ENCODE results near the gene MARK3.
A peak's percentile ranks its signal among the peaks of the same experiment; 100 is the strongest.

Gene MARK3

DNA sequence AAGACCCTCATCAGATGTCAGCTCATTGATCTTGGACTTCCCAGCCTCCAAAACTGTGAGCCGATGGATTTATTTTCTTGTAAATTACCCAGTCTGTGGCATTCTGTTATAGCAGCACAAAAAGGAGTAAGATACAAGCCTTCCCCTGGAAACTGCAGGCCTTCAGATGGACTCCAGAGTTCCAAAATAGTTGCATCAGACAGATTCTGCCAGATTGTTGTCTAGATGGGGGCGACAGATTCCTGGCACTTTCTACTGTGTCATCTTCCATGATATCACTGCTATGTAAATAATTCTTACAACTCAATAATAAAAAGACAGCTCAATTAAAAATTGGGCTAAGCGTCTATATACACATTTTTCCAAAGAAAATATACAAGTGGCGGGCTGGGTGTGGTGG is 17.2 kb upstream of the MARK3 start:
- DNase-seq: peak; percentile 60

DNA sequence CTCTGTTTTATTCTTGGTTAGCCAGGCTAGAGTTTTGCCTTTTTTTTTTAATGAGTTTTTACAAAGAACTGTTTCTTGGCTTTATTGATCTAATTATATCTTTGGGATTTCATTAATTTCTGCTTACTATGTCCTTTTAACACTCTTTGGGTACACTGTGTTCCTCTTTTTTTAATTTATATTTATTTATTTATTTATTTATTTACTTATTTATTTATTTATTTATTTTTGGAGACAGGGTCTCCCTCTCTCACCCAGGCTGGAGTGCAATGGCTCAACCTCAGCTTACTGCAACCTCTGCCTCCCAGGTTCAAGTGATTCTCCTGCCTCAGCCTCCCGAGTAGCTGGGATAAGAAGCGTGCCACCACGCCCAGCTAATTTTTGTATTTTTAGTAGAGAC is 15.1 kb upstream of the MARK3 start:
- DNase-seq: no peak

DNA sequence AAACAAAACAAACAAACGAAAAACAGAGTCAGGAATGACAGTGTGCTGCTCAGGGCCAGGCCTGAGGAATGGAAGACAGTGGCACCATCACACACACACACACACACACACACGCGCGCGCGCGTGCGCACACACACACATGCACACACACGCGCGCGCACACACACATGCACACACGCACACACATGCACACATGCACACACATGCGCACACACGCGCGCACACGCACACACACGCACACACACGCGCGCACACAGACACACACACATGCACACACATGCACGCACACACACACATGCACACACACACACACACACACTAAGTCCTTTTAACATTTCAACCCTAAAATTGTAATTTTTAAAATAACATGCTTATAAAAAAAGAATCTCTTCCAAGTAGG is 13.2 kb upstream of the MARK3 start:
- no peak for DNase-seq

DNA sequence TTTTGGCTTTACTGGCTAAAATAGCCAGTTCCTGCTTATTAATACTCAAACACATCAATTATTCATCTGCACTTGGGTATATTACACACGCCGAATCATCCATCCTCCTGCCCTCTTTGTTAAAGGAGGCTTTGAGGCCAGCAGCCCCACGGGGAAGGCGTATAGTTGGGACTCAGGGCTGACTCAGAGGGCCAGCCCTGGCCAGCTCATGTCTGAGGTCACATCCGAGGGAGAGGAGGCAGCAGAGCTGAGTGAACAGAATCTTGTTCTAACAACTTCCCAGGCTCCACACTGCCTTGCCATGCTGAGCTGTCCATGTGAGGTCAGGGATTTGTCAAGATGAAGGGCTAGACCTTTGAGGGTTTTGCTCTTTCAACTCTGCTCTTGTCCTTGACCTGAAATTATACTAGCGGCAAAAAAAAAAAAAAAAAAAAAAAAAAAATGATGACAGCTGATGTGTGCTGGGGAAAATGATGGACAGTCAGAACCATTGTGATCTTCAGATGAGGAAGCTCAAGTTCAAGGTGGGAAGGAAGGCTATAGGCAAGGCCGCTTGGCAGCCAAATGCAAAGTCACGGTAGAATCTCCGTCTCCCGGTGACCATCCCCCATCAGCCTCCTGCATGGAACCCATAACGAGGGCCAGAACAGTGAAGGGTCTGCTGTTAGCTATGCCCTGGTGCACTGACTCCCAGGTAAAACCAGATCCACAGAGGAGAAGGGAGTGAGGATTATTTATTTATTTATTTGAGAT is 12.5 kb upstream of the MARK3 start:
- DNase-seq: peak; percentile 87

DNA sequence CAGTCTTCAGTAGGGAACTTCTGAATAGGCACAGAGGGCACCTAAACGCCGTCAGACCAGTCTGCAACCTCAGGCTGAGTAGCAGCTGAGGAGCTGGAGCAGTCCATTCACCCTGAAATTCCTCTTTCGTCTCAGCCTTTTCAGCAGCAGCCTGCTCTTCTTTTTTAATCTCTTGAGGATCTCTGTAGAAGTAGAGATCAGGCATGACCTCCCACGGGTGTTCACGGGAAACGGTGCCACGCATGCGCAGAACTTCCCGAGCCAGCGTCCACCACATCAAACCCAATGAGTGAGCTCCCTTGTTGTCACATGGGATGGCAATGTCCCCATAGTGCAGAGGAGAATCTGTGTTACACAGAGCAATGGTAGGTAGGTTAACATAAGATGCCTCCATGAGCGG is 11.1 kb upstream of the MARK3 start:
- no peak for DNase-seq

DNA sequence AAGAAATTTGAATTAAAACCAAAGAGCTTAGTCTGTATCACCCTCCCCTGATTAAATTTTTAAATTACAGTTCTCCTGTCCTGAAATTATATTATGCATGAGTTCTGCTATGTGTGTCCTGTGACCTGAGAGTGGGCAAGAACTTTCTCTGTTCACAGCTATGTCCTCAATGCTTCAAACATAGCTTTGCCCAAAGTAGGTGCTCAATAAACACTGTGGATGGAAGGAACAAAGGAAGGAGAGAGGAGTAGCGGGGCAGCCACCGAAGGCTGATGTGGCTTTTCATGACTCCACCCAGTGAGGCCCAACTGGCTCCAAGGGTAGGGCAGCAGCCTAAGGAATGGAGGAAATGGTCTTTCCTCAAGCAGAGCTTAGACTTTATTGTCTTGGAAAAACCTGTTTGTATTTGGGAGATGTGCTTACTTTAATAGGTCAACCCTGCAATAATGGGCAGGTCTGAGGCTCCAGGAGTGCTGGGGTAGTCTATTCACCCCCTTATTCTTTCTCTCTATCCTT is 7.6 kb upstream of the MARK3 start:
- no peak for DNase-seq

DNA sequence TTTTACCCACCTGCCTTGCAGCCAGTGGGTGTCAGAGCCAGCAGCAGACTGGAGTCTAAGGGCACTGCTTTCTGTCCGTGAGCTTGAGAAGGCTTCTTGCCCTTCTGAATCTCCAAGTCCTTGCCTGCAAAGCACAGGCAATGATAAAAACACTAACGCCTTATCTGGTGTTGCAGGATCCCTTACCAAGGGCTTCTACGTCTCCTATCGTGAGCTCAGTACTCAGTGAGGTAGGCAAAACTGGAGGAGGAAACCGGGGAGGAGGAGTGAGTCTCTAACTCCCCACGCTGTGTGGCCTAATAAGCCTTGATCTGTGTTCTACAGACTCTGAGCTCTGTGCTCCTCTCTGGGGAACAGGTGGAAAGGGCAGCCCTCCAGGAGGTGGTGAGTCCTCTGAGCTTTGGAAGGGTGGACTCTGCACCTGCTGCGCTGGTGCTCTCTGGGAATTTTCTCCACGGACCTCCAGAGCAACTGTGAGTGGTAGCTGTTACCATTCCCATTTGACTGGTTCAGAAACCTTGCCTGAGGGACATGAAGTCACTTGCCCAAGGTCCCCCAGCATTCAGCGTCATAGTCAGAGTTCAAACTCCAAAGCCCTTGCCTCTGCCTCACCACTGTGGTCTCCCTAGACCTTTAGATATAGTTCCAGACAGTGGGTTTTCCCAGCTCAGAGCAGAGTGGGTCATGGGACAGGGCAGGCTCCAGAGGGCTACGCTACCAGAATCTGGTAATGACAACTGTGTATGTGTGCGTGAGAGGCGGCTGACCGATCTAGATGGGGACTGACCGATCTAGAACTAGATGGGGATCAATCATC is 7.0 kb upstream of the MARK3 start:
- DNase-seq: no peak

DNA sequence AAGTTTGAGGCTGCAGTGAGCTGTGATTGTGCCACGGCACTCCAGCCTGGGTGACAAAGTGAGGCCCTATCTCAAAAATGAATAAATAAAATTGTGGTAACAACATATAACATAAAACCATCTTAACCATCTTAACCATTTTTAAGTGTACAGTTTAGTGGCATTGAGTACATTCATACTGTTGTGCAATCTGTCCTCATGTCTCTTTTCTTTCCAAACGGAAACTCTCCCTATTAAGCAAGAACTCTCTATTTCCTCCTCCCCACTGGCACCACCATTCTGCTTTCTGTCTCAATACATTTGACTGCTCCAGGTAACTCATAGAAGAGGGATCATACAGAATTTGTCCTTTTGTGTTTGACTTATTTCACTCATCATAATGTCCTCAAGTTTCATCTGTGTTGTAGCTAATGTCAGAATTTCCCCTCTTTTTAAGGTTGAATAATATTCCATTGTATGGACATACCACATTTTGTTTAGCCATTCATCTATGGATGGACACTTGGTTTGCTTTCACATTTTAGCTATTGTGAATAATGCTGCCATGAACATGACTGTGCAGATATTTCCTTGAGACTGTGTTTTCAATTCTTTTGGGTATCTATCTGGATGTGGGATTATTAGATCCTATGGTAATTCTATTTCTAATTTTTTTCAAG is 4.4 kb upstream of the MARK3 start:
- no peak for DNase-seq

DNA sequence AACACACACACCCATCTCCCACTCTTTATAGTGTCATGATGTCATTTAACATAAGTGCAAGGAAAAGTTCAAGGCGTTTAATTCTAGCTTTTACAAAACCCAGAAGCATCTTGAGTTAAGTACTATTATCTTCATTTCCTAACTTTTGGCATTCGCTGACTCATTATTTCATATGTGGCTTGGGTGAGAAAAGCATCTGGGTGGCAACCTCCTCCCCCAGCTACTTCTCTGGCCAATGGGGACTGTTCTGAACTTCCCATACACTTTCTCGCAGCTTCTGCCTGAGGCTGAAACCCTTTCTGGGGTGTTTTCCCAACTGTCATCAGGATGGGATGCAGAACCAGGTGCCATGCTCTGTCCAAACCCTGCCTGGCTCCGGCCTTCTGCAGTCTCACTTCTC is 2.8 kb upstream of the MARK3 start:
- DNase-seq: peak; percentile 70

DNA sequence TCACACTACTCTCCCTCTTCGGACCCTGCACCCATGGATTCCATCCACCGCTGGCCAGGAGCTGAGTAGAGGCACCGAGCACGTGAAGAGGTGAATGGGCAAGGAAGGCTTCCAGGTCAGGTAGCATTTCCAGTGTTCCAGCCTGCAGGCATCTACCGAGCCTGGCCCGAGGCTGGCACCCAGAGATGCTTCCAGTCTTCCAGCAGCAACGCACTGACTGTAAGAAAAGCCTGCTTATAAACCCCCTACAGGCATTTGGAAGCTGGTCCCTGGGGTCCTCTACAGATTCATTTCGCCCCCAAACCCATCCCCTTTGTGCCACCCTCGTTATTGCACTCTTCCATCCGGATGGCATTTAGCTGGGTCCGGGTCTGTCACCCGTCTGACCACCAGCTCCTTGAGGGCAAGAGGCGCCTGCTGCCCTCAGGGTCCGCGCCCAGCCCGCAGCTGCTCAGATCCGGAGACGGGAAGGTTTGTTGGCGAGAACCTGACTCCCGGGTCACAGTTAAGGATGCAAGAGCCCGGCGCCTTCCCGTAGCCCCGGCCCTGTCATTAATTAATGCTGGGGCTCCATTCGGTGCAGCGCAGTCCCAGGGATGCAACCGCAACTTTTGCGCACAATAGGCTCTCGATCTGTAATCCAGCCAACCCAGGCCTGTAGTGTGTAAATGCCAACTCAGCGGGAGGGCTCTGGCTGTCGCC is 614 bp upstream of the MARK3 start:
- no peak for DNase-seq

DNA sequence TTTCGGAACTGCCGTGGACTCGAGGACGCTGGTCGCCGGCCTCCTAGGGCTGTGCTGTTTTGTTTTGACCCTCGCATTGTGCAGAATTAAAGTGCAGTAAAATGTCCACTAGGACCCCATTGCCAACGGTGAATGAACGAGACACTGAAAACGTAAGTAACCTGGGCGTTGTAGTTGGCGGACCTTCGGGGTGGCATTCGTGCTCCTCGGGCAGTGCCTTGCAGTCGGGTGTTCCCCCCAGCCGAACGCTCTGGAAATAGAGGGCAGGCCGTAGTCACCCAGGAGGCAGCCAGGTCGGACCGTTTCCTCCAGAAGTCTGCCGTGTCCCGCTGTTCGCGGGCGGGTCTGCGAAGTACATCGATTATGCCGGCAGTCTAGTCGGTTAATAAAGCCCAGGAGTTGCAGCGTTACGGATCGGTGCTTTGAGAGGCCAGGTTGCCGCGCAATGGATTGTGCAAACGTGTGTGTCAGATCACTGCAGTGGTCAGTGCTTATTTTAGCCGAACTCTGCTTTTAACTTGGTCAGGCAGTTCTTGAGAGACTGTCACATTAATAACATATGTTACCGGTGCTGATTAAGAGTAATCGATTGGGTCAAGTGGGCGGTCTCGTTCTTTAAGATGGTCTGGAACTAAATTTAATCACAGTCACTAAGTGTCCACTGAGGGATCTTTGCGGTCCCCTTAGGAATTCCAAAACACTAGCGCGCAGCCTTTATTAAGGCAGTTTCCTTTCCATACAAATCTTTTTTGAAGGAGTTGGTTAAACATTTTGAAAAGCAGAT is 906 bp downstream of the MARK3 start:
- DNase-seq: no peak

DNA sequence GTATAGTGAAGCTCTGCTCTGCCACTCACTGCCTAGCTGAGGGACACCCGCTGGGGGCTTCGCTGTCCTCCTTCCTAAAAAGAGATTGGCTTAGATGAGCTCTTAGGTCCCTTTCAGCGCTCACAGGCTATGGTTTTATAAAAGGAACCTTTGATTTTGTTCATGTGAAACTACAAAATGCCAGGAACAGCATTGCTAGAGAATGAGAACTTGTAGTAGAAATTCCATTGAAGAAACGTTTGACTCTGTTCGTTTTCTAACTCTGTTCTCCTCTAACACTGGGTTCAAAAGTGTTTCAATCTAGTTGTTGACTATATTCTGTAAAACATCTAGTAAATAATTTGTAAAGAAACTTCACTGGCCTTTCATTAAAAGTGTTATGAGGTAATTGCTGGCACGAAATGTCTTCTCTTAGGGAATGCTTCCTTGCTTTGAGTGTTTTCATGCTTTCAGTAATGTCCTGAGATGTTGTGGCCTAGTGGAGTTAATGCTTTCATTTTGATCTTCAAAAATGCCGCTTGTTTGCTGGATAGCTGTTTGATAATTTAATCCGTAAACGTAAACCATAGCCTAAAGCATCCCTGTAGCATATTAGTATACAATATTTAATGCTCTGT is 1.6 kb downstream of the MARK3 start:
- DNase-seq: no peak

DNA sequence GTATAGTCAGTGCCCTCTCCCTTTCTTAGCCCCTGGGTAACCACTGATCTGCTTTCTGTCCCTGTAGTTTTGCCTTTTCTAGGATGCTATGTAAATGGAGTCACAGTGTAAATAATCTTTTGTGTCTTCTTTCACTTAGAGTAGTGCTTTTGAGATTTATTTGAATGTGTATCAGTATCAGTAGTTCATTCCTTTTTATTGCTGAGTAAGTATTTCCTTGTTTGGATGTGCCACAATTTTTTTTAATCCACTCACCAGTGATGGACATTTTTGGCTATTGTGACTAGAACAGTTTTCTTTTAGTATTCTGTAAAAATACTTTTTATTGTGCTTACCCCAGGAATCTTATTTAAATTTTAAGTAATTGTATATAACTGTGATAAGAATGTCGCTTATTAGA is 3.4 kb downstream of the MARK3 start:
- DNase-seq: no peak

DNA sequence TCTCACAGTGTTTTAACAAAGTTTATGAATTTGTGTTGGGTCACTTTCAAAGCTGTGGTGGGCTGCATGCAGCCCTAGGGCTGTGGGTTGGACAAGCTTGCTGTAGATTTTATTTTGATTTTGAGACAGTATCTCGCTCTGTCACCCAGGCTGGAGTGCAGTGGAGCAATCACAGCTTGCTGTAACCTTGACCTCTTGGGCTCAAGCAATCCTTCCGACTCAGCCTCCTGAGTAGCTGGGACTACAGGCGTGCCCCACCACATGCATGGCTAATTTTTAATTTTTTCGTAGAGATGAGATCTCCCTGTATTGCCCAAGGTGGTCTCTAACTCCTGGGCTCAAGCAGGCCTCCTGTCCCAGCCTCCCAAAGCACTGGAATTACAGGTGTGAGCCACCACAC is 5.4 kb downstream of the MARK3 start:
- DNase-seq: no peak

DNA sequence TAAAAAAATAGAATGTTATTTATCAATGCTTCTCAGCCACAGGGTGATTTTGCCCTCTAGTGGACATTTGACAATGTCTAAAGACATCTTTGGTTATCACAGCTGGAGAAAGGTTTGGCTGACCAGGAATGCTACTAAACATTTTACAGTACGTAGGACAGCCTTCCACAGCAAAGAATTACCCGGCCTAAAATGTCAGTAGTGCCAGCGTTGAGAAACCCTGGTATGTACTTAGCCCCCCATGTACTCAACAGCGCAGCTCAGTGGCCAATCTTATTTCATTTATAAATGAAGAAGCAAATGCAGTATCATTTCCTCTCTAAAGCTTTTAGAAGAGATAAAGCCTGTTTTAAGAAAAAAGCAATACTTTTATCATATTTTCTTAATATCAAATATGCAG is 5.8 kb downstream of the MARK3 start:
- DNase-seq: peak; percentile 81

DNA sequence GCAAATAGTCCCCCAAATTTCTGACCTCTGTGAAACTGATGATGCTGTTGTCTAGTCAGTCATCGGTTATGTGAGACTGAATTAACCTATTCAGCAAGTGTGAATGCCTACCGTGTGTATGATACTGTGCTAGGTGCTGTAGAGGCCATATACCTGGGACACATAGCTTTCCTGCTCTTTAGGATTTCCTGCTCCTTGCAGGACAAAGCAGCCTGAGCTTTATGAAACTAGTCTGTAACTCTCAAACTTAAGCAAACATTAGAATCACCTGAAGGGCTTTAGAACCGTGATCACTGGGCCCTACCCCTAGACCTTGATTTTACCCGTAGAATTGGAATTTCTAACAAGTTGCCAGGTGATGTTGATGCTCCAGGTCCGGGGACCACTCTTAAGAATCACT is 6.9 kb downstream of the MARK3 start:
- DNase-seq: no peak

DNA sequence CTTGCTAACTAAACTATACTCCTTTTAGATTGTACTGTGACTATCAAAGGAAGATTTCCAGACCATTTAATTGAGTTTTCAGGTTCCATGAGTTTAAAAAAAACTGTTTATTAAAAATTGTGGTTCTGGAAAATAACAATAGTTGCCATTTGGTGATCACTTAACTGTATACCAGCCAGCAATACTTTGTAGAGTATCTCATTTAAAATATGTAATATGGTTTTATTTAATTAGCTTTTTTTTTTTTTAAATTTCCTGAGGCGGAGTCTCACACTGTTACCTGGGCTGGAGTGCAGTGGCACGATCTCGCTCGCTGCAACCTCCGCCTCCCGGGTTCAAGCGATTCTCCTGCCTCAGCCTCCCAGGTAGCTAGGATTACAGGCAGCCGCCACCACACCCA is 7.4 kb downstream of the MARK3 start:
- DNase-seq: no peak

DNA sequence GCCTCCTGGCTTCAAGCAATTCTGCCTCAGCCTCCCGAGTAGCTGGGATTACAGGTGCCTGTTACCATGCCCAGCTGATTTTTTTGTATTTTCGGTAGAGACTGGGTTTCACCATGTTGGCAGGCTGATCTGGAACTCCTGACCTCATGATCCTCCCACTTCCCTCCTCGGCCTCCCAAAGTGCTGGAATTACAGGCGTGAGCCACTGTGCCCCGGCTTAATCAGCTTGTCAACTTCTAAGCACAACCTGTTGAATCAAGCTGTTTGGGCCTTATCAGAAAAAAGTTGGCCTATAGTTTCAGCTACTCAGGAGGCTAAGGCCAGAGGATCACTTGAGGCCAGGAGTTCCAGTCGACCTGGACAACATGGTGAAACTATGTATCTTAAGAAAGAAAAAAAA is 7.9 kb downstream of the MARK3 start:
- no peak for DNase-seq

DNA sequence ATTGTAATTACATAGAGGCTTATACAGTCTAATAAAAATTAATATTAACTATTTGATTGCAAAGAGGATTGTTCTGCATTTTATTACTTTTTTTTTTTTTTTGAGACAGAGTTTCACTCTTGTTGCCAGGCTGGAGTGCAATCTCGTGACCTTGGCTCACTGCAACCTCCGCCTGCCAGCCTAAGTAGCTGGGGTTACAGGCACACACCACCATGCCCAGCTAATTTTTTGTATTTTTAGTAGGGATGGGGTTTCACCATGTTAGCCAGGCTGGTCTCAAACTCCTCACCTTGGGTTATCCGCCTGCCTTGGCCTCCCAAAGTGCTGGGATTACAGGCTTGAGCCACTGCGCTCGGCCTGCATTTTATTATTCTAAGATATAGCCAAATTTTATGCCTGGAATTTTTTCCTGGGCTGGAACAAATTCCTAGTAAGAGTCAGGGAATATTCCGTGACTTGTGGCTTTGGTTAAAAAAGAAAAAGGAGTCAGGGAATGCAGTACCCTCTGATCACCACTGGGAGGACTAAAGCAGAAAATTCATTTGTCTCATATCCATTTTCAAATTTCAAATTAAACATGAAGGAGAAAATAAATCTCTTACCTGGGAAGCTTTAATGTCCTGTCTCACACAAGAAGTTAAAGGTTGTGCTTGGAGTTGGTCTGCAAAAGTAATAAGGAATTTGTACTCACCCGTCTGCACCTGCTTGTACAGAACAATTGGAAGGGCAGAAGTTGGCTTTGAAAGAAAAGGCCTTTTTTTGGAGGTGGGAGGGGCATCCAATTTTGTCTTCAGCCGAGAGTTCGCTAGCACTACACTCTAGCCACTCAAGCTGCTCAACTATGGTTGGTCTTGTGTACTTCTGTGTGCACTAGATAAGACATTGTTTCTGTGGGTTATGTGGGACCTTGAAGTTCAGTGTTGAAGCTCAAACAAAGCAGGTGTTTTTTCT is 8.7 kb downstream of the MARK3 start:
- peak; percentile 75 for DNase-seq

DNA sequence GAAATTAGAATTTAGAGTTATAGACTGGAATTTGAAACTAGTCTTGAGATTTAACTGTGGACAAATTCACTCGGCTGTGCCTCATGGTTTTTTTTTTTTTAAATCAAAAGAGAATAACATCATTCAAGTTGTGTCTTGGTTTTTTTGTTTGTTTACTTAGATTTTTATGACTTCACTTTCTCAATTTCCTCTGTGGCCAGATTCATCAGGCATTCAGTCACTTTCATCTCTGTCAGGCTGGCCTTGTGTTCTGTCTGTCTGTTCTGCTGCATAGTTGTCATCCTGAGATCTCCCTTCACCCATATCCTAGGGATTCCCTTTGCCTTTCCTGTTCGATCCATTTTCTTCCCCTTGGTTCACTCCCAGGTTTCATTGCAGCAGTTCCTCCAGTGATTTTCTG is 10.0 kb downstream of the MARK3 start:
- DNase-seq: no peak

DNA sequence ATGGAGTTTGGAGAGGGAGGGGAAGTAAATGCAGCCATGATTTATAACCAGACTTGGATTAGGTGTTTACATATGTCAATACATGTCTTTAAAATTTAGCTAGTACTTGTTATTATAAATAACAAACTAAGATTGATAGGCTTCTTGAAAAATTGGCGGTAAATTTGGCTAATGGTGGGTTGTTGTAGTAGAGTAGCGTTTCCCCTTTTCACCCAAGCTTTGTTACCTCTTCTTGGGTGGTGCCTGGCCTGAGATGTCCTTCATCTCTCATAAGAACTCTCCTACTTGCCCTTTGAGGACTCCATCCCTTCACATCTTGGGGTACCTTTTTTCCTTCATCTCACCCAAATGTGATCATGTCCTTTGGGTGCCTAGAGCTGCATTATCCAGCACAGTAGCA is 11.2 kb downstream of the MARK3 start:
- DNase-seq: no peak
